GM12872 (cell line): Measurements from ENCODE around the gene ASZ1.

ENCODE experiments used
- CTCF ChIP-seq: IDR thresholded peaks from 3 replicates; pipeline ENCODE4 v1.5.1; 2011; ENCODE audit warnings: low read depth, mild to moderate bottlenecking, low read length, moderate library complexity; ENCODE audit not compliant: insufficient read depth

Gene ASZ1

GRCh38 chr7:117319181-117319580, 108.1 kb downstream of the ASZ1 start:
- TF ChIP-seq CTCF: no peak

- TF ChIP-seq CTCF: no peak
These were observed 113.7 kb downstream of the ASZ1 start for GRCh38 chr7:117313582-117313981.
